Measurements from ENCODE around the gene LYL1. TPM values are rescaled to one million over a fixed set of nuclear protein-coding genes. Genes with fewer than 3 reads are reported as not detected.

The LYL1 gene
- polyA plus RNA-seq, 1 donor from 2014 or later, result not detected

DNA sequence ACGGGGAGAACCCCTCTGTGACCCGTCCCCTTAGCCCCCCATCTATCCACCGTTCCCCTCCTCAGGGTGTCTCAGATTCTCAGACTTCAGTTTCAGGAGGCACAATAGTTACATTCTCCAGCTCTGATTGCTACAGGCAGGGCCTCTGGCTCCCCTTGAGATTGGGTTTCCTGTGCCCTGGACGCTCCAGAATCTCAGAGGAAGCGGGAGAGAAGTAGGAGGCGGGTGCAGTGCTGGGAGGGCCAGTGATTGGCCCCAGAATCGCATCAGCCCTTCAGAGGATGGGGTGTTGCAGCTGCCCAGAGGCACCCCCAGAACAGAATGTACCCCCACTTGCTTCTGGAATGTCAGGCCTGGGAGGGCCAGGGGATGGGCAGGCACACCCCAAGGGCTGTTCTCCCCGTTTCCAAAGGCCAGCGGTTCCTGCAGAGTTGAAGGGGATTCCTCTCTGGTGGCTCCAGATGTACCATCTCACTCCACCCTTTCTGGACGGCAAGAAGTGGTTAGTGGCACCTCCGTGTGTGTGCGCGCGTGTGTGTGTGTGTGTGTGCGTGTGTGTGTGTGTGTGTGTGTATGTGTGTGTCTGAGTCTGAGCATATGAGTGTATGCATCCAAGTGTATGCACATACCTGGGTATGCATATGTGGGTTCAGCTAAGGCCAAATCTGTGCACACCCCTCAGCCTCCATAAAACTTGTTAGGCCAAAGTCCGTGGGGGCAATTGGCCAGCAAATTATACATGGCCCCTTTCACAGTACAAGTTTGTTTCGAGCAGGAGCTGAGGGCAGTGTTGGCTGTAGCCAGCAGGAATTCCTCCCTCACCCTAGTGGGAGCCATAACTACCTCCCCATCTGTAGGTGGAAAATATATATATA is 35.5 kb downstream of the LYL1 start:
- TF ChIP-seq SMC3 (conservative IDR thresholded peaks at IDR 0.05; ENCODE audit: poor library complexity) (no peak), EZH2 (IDR thresholded peaks at IDR 0.05; ENCODE audit: borderline replicate concordance, insufficient read depth, low read length, poor library complexity, severe bottlenecking) (no peak), POLR2AphosphoS5 (IDR thresholded peaks at IDR 0.05) (no peak), EP300 (conservative IDR thresholded peaks at IDR 0.05; ENCODE audit: poor library complexity, severe bottlenecking) (no peak), RAD21 (conservative IDR thresholded peaks at IDR 0.05) (no peak), MXI1 (conservative IDR thresholded peaks at IDR 0.05; ENCODE audit: poor library complexity, severe bottlenecking) (no peak), TAF1 (IDR thresholded peaks at IDR 0.05; ENCODE audit: low read depth) (no peak)
- TF ChIP-seq, protein P1, sequence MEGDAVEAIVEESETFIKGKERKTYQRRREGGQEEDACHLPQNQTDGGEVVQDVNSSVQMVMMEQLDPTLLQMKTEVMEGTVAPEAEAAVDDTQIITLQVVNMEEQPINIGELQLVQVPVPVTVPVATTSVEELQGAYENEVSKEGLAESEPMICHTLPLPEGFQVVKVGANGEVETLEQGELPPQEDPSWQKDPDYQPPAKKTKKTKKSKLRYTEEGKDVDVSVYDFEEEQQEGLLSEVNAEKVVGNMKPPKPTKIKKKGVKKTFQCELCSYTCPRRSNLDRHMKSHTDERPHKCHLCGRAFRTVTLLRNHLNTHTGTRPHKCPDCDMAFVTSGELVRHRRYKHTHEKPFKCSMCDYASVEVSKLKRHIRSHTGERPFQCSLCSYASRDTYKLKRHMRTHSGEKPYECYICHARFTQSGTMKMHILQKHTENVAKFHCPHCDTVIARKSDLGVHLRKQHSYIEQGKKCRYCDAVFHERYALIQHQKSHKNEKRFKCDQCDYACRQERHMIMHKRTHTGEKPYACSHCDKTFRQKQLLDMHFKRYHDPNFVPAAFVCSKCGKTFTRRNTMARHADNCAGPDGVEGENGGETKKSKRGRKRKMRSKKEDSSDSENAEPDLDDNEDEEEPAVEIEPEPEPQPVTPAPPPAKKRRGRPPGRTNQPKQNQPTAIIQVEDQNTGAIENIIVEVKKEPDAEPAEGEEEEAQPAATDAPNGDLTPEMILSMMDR (IDR thresholded peaks at IDR 0.05; ENCODE audit: poor library complexity, severe bottlenecking), result no peak
- TF ChIP-seq, protein P2, sequence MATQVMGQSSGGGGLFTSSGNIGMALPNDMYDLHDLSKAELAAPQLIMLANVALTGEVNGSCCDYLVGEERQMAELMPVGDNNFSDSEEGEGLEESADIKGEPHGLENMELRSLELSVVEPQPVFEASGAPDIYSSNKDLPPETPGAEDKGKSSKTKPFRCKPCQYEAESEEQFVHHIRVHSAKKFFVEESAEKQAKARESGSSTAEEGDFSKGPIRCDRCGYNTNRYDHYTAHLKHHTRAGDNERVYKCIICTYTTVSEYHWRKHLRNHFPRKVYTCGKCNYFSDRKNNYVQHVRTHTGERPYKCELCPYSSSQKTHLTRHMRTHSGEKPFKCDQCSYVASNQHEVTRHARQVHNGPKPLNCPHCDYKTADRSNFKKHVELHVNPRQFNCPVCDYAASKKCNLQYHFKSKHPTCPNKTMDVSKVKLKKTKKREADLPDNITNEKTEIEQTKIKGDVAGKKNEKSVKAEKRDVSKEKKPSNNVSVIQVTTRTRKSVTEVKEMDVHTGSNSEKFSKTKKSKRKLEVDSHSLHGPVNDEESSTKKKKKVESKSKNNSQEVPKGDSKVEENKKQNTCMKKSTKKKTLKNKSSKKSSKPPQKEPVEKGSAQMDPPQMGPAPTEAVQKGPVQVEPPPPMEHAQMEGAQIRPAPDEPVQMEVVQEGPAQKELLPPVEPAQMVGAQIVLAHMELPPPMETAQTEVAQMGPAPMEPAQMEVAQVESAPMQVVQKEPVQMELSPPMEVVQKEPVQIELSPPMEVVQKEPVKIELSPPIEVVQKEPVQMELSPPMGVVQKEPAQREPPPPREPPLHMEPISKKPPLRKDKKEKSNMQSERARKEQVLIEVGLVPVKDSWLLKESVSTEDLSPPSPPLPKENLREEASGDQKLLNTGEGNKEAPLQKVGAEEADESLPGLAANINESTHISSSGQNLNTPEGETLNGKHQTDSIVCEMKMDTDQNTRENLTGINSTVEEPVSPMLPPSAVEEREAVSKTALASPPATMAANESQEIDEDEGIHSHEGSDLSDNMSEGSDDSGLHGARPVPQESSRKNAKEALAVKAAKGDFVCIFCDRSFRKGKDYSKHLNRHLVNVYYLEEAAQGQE (IDR thresholded peaks at IDR 0.05; ENCODE audit: borderline replicate concordance), result no peak
- no peak overlapping the region for H3K9ac ChIP-seq (ENCODE audit: low read length)

DNA sequence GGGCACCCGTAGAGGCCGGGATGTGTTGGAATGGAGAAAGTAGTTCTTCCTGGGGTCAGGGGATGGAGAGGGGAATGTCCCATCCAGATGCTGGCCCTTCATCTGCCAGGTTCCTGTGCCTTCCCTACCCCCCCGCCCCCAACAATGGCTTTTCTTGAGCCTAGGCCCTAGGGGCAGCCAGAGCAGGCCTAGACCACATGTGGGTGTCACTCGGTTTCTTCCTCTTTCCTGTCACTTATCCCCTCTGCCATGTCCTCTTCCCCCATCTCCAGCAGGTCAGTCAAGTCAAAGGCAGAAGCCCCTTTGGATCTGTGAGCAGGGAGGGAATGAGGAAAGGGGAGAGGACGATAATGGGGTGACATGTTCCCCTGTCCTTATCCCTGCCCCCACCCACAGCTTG is 36.4 kb downstream of the LYL1 start:
- Histone ChIP-seq H2AFZ (ENCODE audit: low read depth, low read length) (no peak overlapping the region), H3K9me2 (ENCODE audit: insufficient read depth, low read length) (no peaks in the 10 kb centered on the region), H3K9ac (ENCODE audit: low read length) (no peak overlapping the region), H4K20me1 (ENCODE audit: insufficient read depth) (no peaks in the 10 kb centered on the region), H3F3A (ENCODE audit: insufficient read depth, low read length, poor library complexity, severe bottlenecking) (no peaks in the 10 kb centered on the region), H3K27ac (ENCODE audit: low read length) (no peak overlapping the region), H3K4me2 (ENCODE audit: low read length) (no peak overlapping the region), H3K36me3 (ENCODE audit: insufficient read depth, low read length) (no peaks in the 10 kb centered on the region), H3K4me3 (ENCODE audit: low read length) (no peak overlapping the region), H3K27me3 (ENCODE audit: insufficient read depth, low read depth, low read length) (peaks cover 30% of the 10 kb centered on the region), H3K9me3 (ENCODE audit: low read length) (no peaks in the 10 kb centered on the region), H3K79me2 (replicated peaks; ENCODE audit: insufficient read depth, low read length) (no peaks in the 10 kb centered on the region)
- TF ChIP-seq TAF1 (IDR thresholded peaks at IDR 0.05; ENCODE audit: low read depth) (no peak), POLR2AphosphoS5 (IDR thresholded peaks at IDR 0.05) (no peak), EZH2 (IDR thresholded peaks at IDR 0.05; ENCODE audit: borderline replicate concordance, insufficient read depth, low read length, poor library complexity, severe bottlenecking) (no peak), EP300 (conservative IDR thresholded peaks at IDR 0.05; ENCODE audit: poor library complexity, severe bottlenecking) (no peak), SMC3 (conservative IDR thresholded peaks at IDR 0.05; ENCODE audit: poor library complexity) (no peak), RAD21 (conservative IDR thresholded peaks at IDR 0.05) (no peak), MXI1 (conservative IDR thresholded peaks at IDR 0.05; ENCODE audit: poor library complexity, severe bottlenecking) (no peak)

More for the DNA sequence above, 35.5 kb downstream of the LYL1 start:
- Histone ChIP-seq H3K4me2 (ENCODE audit: low read length) (no peak overlapping the region), H3K27ac (ENCODE audit: low read length) (no peak overlapping the region), H3K9me2 (ENCODE audit: insufficient read depth, low read length) (no peaks in the 10 kb centered on the region), H3K4me3 (ENCODE audit: low read length) (no peak overlapping the region), H3K36me3 (ENCODE audit: insufficient read depth, low read length) (no peaks in the 10 kb centered on the region), H3K79me2 (replicated peaks; ENCODE audit: insufficient read depth, low read length) (no peaks in the 10 kb centered on the region), H4K20me1 (ENCODE audit: insufficient read depth) (no peaks in the 10 kb centered on the region), H3F3A (ENCODE audit: insufficient read depth, low read length, poor library complexity, severe bottlenecking) (no peaks in the 10 kb centered on the region), H2AFZ (ENCODE audit: low read depth, low read length) (no peak overlapping the region), H3K27me3 (ENCODE audit: insufficient read depth, low read depth, low read length) (peaks cover 21% of the 10 kb centered on the region), H3K9me3 (ENCODE audit: low read length) (no peaks in the 10 kb centered on the region)
